Measurements from ENCODE around the gene PADI3. TPM values are rescaled to one million over a fixed set of nuclear protein-coding genes. Genes with fewer than 3 reads are reported as not detected.
A peak's percentile ranks its signal among the peaks of the same experiment; 100 is the strongest.

PADI3 gene
- polyA plus RNA-seq, 3 donors = 0.01 TPM; not detected in 2

DNA sequence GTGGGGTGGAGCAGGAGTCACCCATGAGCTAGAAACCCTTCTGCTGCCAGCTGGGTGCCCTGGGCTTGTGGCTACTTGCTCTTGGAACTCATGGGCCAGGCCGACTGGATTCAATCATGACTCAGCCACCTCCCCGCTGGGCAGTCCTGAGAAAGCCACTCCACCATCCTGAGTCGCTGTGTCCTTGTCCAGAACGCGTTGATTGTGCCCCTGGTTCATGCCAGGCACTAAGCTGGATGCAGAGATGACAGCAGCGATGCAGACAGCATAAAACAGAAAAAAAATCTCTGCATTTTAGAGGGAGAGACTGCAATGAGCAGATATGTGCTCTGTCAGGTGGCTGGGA is 33.4 kb upstream of the PADI3 start:
- no peaks in the 10 kb centered on the region for H3K27me3 ChIP-seq (ENCODE audit: control insufficient read depth in 2 of 2, insufficient read depth in 2 of 2, low read length in 2 of 2)
- no peaks in the 10 kb centered on the region for H3K79me2 ChIP-seq (ENCODE audit: insufficient read depth, low read length)
- H2AFZ ChIP-seq (ENCODE audit: insufficient read depth, low read depth, low read length, poor library complexity, severe bottlenecking) = no peak overlapping the region
- H3K9me3 ChIP-seq (replicated peaks in 1 of 2; ENCODE audit: control insufficient read depth in 1 of 2, insufficient read depth in 1 of 2, low read length in 2 of 2) = no peaks in the 10 kb centered on the region
- TF ChIP-seq, protein P1, sequence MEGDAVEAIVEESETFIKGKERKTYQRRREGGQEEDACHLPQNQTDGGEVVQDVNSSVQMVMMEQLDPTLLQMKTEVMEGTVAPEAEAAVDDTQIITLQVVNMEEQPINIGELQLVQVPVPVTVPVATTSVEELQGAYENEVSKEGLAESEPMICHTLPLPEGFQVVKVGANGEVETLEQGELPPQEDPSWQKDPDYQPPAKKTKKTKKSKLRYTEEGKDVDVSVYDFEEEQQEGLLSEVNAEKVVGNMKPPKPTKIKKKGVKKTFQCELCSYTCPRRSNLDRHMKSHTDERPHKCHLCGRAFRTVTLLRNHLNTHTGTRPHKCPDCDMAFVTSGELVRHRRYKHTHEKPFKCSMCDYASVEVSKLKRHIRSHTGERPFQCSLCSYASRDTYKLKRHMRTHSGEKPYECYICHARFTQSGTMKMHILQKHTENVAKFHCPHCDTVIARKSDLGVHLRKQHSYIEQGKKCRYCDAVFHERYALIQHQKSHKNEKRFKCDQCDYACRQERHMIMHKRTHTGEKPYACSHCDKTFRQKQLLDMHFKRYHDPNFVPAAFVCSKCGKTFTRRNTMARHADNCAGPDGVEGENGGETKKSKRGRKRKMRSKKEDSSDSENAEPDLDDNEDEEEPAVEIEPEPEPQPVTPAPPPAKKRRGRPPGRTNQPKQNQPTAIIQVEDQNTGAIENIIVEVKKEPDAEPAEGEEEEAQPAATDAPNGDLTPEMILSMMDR (IDR thresholded peaks at IDR 0.05) = no peak
- Mint-ChIP-seq H3K27me3 (ENCODE audit: low read depth in 3 of 3) (peaks cover 12 to 18% (median 15%) of the 10 kb centered on the region in 3 donors), H3K9me3 (no peaks in the 10 kb centered on the region), H3K36me3 (peaks cover 0 to 1% of the 10 kb centered on the region in 2 donors), H3K27ac (peak overlapping the region in 1 of 7 donors; percentile 14), H3K4me1 (peaks cover 18% of the 10 kb centered on the region), H3K4me3 (no peak overlapping the region)
- intact Hi-C loops (cut with micrococcal nuclease) = no loop called here
- H3K4me2 ChIP-seq (replicated peaks; ENCODE audit: extremely low read depth, low read length, poor library complexity, severe bottlenecking) = no peak overlapping the region
- H3K27ac ChIP-seq (ENCODE audit: low read depth in 1 of 2, low read length in 2 of 2) = no peak overlapping the region
- no peak overlapping the region for H3K9ac ChIP-seq (ENCODE audit: insufficient read depth, low read length, poor library complexity, severe bottlenecking)
- no peaks in the 10 kb centered on the region for H4K20me1 ChIP-seq (ENCODE audit: insufficient read depth, low read length)
- WGBS (ENCODE audit: insufficient coverage) = 96% methylated on average over 4 of the region's 6 CpGs
- H3K4me1 ChIP-seq (ENCODE audit: control insufficient read depth in 1 of 2, insufficient read depth in 2 of 2, low read length in 2 of 2) = peaks cover 16 to 17% of the 10 kb centered on the region in 2 donors
- H3K4me3 ChIP-seq (replicated peaks in 1 of 3; ENCODE audit: low read depth in 2 of 3, low read length in 3 of 3) = no peak overlapping the region
- DNase-seq = no peak
- no peaks in the 10 kb centered on the region for H3K36me3 ChIP-seq (replicated peaks in 1 of 2; ENCODE audit: control insufficient read depth in 1 of 2, insufficient read depth in 2 of 2, low read length in 2 of 2)

DNA sequence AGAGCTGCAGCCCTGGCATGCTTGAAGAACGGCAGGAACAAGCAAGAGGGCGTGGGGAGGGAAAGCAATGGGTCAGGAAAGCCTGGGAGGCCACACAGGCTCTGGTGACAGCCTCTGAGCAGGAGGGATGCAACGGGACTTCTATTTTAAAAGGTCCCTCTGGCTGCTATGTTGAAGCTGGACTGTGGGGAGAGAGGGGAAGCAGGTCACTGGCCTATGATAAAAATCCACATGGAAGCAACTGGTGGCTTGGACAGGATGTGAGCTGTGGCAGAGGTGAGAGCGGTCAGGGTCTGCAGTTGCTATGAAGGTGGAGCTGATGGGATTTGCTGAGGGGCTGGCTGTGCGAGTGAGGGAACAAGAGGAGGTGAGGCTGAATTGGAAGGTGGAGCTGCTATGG is 32.8 kb upstream of the PADI3 start:
- DNase-seq = no peak
- no peak overlapping the region for H3K9ac ChIP-seq (ENCODE audit: insufficient read depth, low read length, poor library complexity, severe bottlenecking)
- peaks cover 18% of the 10 kb centered on the region for H3K4me1 Mint-ChIP-seq
- WGBS (ENCODE audit: insufficient coverage) = 87% methylated on average over 5 of the region's 5 CpGs
- H3K27ac ChIP-seq (ENCODE audit: low read depth in 1 of 2, low read length in 2 of 2) = no peak overlapping the region
- TF ChIP-seq, protein P1 (IDR thresholded peaks at IDR 0.05) = no peak
- H3K27me3 ChIP-seq (ENCODE audit: control insufficient read depth in 2 of 2, insufficient read depth in 2 of 2, low read length in 2 of 2) = no peaks in the 10 kb centered on the region
- H3K4me2 ChIP-seq (replicated peaks; ENCODE audit: extremely low read depth, low read length, poor library complexity, severe bottlenecking) = no peak overlapping the region
- no peaks in the 10 kb centered on the region for H3K36me3 ChIP-seq (replicated peaks in 1 of 2; ENCODE audit: control insufficient read depth in 1 of 2, insufficient read depth in 2 of 2, low read length in 2 of 2)
- no peaks in the 10 kb centered on the region for H3K9me3 Mint-ChIP-seq
- peaks cover 16 to 17% of the 10 kb centered on the region in 2 donors for H3K4me1 ChIP-seq (ENCODE audit: control insufficient read depth in 1 of 2, insufficient read depth in 2 of 2, low read length in 2 of 2)
- H3K9me3 ChIP-seq (replicated peaks in 1 of 2; ENCODE audit: control insufficient read depth in 1 of 2, insufficient read depth in 1 of 2, low read length in 2 of 2) = no peaks in the 10 kb centered on the region
- H3K36me3 Mint-ChIP-seq = peaks cover 0 to 1% of the 10 kb centered on the region in 2 donors
- H3K4me3 ChIP-seq (replicated peaks in 1 of 3; ENCODE audit: low read depth in 2 of 3, low read length in 3 of 3) = no peak overlapping the region
- H3K27ac Mint-ChIP-seq = peak overlapping the region in 3 of 7 donors; percentile 15 to 26 (median 25)
- no peaks in the 10 kb centered on the region for H3K79me2 ChIP-seq (ENCODE audit: insufficient read depth, low read length)
- H2AFZ ChIP-seq (ENCODE audit: insufficient read depth, low read depth, low read length, poor library complexity, severe bottlenecking) = no peak overlapping the region
- peaks cover 12 to 18% (median 15%) of the 10 kb centered on the region in 3 donors for H3K27me3 Mint-ChIP-seq (ENCODE audit: low read depth in 3 of 3)
- H3K4me3 Mint-ChIP-seq = no peak overlapping the region
- no peaks in the 10 kb centered on the region for H4K20me1 ChIP-seq (ENCODE audit: insufficient read depth, low read length)
- intact Hi-C loops (cut with micrococcal nuclease) = no loop called here

Measured in CD14-positive monocyte (primary cell).